Measurements from ENCODE around the gene RAMAC.
"Not testable (repeated sequence)": the region's sequence is repeated elsewhere in the genome, so short reads cannot be mapped to it uniquely, and the experiment has no call there.

Gene RAMAC

GRCh38 chr15:83015361-83015760 is 29.4 kb downstream of the RAMAC start:
- DNase-seq: no peak

- DNase-seq: no peak
Measured at GRCh38 chr15:83016906-83017305, 30.9 kb downstream of the RAMAC start.

GRCh38 chr15:83018436-83018835 is 32.4 kb downstream of the RAMAC start:
- no peak for DNase-seq

- DNase-seq: no peak
Measured at GRCh38 chr15:83030021-83030420, 44.0 kb downstream of the RAMAC start.

GRCh38 chr15:83031234-83031633 is 45.2 kb downstream of the RAMAC start:
- not testable (repeated sequence) for DNase-seq

- DNase-seq: no peak
Measured at GRCh38 chr15:83036253-83036652, 50.2 kb downstream of the RAMAC start.

GRCh38 chr15:83039206-83039605 is 53.2 kb downstream of the RAMAC start:
- DNase-seq: no peak

Measured in CD4-positive, alpha-beta T cell treated with Interleukin-4 for 4 hours (primary cell).